DND-41 (cell line): ENCODE measurements around the gene SMOC2.

Experiments
- ATAC-seq: fragments of 200-7000 bp; cut with Tn5 transposase; 3 replicates; pipeline ENCODE4 v1.9.1; 2021; ENCODE audit warnings: low read depth; ENCODE audit not compliant: insufficient read depth
- DNase-seq: peaks from one replicate; pipeline ENCODE4 v3.0.0-alpha.2; 2020
- H2AFZ ChIP-seq: 2 replicates; pipeline ENCODE4 v1.6.0; 2012; ENCODE audit warnings: low read depth, low read length
- H3K27ac ChIP-seq: 2 replicates; pipeline ENCODE4 v1.5.1; 2012; ENCODE audit warnings: low read length, inconsistent platforms
- H3K27me3 ChIP-seq: fragments of 200-600 bp; sonication (generic); 2 replicates; pipeline ENCODE4 v1.6.0; 2012; ENCODE audit warnings: low read length, mild to moderate bottlenecking, inconsistent platforms; ENCODE audit not compliant: insufficient read depth, poor library complexity
- H3K36me3 ChIP-seq: 2 replicates; pipeline ENCODE4 v1.5.1; 2012; ENCODE audit warnings: low read length, inconsistent platforms; ENCODE audit not compliant: insufficient read depth
- H3K4me1 ChIP-seq: 2 replicates; pipeline ENCODE4 v1.5.1; 2012; ENCODE audit warnings: mild to moderate bottlenecking, low read length; ENCODE audit not compliant: insufficient read depth
- H3K4me2 ChIP-seq: 2 replicates; pipeline ENCODE4 v1.6.0; 2012; ENCODE audit warnings: mild to moderate bottlenecking, moderate library complexity, low read length, inconsistent platforms; ENCODE audit not compliant: insufficient read depth
- H3K4me3 ChIP-seq, 2 experiments: fragments of 200-600 bp in 1 of 2; shearing (Covaris generic) in 1 of 2; 2 replicates each; pipeline ENCODE4 v1.5.1; 2012 to 2016; ENCODE audit warnings: inconsistent platforms in 2 of 2, low read length in 2 of 2, mild to moderate bottlenecking in 2 of 2, low read depth in 1 of 2, moderate library complexity in 1 of 2
- H3K79me2 ChIP-seq: 2 replicates; pipeline ENCODE4 v1.6.0; 2012; ENCODE audit warnings: low read length, inconsistent platforms; ENCODE audit not compliant: insufficient read depth
- H3K9ac ChIP-seq: 2 replicates; pipeline ENCODE4 v1.6.0; 2012; ENCODE audit warnings: low read depth, mild to moderate bottlenecking, inconsistent platforms, low read length, moderate library complexity
- H3K9me3 ChIP-seq: 2 replicates; pipeline ENCODE4 v1.5.1; 2012; ENCODE audit warnings: low read length, moderate library complexity, mild to moderate bottlenecking, inconsistent platforms; ENCODE audit not compliant: insufficient read depth, severe bottlenecking
- H4K20me1 ChIP-seq: 2 replicates; pipeline ENCODE4 v1.6.0; 2012; ENCODE audit warnings: low read length; ENCODE audit not compliant: insufficient read depth
- EZH2 ChIP-seq: IDR thresholded peaks from 3 replicates; pipeline ENCODE4 v1.6.1; 2012; ENCODE audit warnings: borderline replicate concordance, low read depth, mild to moderate bottlenecking, moderate library complexity, low read length, inconsistent platforms; ENCODE audit not compliant: severe bottlenecking
- TF ChIP-seq, protein P1 (sequence below): IDR thresholded peaks from 2 replicates; pipeline ENCODE4 v1.5.1; 2012; ENCODE audit warnings: borderline replicate concordance, low read length, moderate library complexity, mild to moderate bottlenecking; ENCODE audit not compliant: poor library complexity, severe bottlenecking; ENCODE audit errors: extremely low read depth

The SMOC2 gene

GRCh38 chr6:168648240-168649125, 207.5 kb downstream of the SMOC2 start:
- DNase-seq = no peak
- no peak overlapping the region for H3K9ac ChIP-seq

DNA sequence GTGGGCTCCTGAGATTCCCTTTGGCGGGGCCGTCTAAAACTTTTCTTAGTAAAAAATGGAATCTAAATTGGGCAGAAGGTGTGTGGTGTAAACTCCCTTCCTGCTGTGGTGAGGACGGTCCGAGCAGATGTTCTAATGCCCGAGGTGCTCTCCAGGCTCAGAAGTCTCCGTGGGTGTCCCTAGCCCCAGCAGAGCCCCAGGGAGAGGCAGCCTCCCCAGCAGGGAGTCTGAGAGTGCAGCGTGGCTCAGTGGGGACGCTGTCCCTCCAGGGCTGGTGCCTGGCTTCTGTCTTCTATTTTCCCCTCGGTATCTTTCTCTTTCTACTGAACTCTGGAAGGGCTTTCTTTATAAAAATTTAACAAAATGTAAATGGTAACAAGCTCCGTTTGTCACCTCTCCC, 208.2 kb downstream of the SMOC2 start:
- no peak overlapping the region for H3K27ac ChIP-seq
- no peak overlapping the region for H2AFZ ChIP-seq
- TF ChIP-seq, protein P1, sequence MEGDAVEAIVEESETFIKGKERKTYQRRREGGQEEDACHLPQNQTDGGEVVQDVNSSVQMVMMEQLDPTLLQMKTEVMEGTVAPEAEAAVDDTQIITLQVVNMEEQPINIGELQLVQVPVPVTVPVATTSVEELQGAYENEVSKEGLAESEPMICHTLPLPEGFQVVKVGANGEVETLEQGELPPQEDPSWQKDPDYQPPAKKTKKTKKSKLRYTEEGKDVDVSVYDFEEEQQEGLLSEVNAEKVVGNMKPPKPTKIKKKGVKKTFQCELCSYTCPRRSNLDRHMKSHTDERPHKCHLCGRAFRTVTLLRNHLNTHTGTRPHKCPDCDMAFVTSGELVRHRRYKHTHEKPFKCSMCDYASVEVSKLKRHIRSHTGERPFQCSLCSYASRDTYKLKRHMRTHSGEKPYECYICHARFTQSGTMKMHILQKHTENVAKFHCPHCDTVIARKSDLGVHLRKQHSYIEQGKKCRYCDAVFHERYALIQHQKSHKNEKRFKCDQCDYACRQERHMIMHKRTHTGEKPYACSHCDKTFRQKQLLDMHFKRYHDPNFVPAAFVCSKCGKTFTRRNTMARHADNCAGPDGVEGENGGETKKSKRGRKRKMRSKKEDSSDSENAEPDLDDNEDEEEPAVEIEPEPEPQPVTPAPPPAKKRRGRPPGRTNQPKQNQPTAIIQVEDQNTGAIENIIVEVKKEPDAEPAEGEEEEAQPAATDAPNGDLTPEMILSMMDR = no peak
- TF ChIP-seq EZH2 = no peak
- no peak overlapping the region for H3K4me2 ChIP-seq
- no peaks in the 10 kb centered on the region for H3K4me1 ChIP-seq
- H3K9me3 ChIP-seq = no peaks in the 10 kb centered on the region
- no peak overlapping the region for H3K9ac ChIP-seq
- no peaks in the 10 kb centered on the region for H3K27me3 ChIP-seq
- no peak overlapping the region for H3K4me3 ChIP-seq
- no peaks in the 10 kb centered on the region for H3K79me2 ChIP-seq
- H3K36me3 ChIP-seq = no peaks in the 10 kb centered on the region
- no peaks in the 10 kb centered on the region for H4K20me1 ChIP-seq
- ATAC-seq = no peak
- DNase-seq = no peak

More at GRCh38 chr6:168648240-168649125, 207.5 kb downstream of the SMOC2 start:
- no peaks in the 10 kb centered on the region for H3K9me3 ChIP-seq
- no peak overlapping the region for H2AFZ ChIP-seq
- H3K27ac ChIP-seq = no peak overlapping the region
- H3K4me3 ChIP-seq = no peak overlapping the region
- H4K20me1 ChIP-seq = no peaks in the 10 kb centered on the region
- H3K79me2 ChIP-seq = no peaks in the 10 kb centered on the region
- no peaks in the 10 kb centered on the region for H3K36me3 ChIP-seq
- TF ChIP-seq EZH2 = no peak
- TF ChIP-seq, protein P1 = no peak
- H3K27me3 ChIP-seq = no peaks in the 10 kb centered on the region
- no peak overlapping the region for H3K4me2 ChIP-seq
- no peak for ATAC-seq
- H3K4me1 ChIP-seq = no peaks in the 10 kb centered on the region

GRCh38 chr6:168650671-168651111, 209.7 kb downstream of the SMOC2 start:
- Histone ChIP-seq H3K4me1 (no peaks in the 10 kb centered on the region), H3K9ac (no peak overlapping the region), H2AFZ (no peak overlapping the region), H3K4me3 (no peak overlapping the region), H3K27ac (no peak overlapping the region), H3K36me3 (no peaks in the 10 kb centered on the region), H3K79me2 (no peaks in the 10 kb centered on the region), H3K4me2 (no peak overlapping the region), H4K20me1 (no peaks in the 10 kb centered on the region), H3K9me3 (peaks cover 5% of the 10 kb centered on the region), H3K27me3 (no peaks in the 10 kb centered on the region)
- TF ChIP-seq, protein P1 = no peak
- TF ChIP-seq EZH2 = no peak
- DNase-seq = no peak
- no peak for ATAC-seq
